ENCODE data around the gene APH1B.
"Not testable (repeated sequence)": the region's sequence is repeated elsewhere in the genome, so short reads cannot be mapped to it uniquely, and the experiment has no call there.

DNA sequence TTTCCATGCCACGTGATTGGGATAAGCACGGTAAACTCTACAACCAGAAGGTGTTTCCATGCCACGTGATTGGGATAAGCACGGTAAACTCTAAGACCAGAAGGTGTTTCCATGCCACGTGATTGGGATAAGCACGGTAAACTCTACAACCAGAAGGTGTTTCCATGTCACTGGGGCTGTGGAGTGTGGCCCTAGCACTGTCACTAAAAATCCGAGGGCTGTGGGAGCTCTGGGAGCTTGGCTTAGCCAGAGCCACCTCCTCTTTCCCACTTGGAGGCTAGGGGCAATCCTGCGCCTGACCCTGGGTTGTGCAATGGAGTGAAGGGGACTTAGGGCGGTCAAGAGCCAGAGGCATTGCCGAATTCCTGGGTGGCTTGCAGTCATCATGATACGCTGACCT, 43.6 kb downstream of the APH1B start:
- TF ChIP-seq, protein P1, sequence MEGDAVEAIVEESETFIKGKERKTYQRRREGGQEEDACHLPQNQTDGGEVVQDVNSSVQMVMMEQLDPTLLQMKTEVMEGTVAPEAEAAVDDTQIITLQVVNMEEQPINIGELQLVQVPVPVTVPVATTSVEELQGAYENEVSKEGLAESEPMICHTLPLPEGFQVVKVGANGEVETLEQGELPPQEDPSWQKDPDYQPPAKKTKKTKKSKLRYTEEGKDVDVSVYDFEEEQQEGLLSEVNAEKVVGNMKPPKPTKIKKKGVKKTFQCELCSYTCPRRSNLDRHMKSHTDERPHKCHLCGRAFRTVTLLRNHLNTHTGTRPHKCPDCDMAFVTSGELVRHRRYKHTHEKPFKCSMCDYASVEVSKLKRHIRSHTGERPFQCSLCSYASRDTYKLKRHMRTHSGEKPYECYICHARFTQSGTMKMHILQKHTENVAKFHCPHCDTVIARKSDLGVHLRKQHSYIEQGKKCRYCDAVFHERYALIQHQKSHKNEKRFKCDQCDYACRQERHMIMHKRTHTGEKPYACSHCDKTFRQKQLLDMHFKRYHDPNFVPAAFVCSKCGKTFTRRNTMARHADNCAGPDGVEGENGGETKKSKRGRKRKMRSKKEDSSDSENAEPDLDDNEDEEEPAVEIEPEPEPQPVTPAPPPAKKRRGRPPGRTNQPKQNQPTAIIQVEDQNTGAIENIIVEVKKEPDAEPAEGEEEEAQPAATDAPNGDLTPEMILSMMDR (IDR thresholded peaks at IDR 0.05) = not testable (repeated sequence)
- not testable (repeated sequence) for TF ChIP-seq POLR2A (IDR thresholded peaks at IDR 0.05)

Measured in prostate gland (tissue), 2 donors.